NCI-H1417 treated with DMSO at 0.1 percent for 48 hours (cell line): ENCODE results near the gene SH3RF2.
"Not testable (repeated sequence)": the region's sequence is repeated elsewhere in the genome, so short reads cannot be mapped to it uniquely, and the experiment has no call there.

ENCODE experiments used
- DNase-seq: peaks from one replicate; lab custom pipeline; 2025; lab: John Stamatoyannopoulos, UW

SH3RF2 gene

GRCh38 chr5:146006470-146007190 is 70.3 kb downstream of the SH3RF2 start:
- no peak for DNase-seq

DNA sequence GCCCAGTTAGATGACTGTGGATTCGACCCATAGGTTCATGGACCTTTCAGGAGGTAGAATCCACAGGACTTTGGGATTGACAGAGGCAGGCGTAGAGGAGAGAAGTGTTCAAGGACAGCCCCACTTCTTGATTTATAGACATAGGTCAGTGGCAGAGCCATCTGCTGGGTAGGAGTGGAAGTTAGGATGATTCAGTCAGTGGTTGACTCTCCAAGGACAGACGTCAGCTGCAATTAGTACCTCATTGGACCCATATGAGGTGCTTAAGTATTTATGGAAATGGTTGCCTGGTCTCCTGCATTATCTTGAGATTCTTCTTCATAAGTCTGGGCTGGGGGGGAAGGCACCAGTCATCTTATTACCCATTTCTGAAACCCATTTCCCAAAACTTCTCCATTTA is 70.9 kb downstream of the SH3RF2 start:
- no peak for DNase-seq

DNA sequence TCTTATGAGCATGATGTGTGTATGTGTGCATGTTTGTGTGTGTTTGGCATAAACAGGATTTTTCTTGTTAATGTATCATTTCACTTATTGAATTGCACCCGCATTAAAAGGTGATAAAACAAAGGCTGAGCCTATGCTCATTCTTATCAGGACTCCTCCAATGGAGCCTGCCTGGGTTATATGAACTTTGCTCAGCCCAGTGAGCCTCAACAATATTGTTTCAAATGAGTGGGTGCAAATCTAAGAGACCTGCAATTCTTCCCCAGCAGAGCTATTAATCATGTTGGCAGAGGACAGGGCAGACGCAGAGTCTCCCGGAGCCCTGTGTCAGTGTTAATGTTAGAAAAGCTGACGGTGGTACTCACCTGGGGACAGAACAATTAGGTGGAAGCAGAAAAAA is 71.6 kb downstream of the SH3RF2 start:
- no peak for DNase-seq

DNA sequence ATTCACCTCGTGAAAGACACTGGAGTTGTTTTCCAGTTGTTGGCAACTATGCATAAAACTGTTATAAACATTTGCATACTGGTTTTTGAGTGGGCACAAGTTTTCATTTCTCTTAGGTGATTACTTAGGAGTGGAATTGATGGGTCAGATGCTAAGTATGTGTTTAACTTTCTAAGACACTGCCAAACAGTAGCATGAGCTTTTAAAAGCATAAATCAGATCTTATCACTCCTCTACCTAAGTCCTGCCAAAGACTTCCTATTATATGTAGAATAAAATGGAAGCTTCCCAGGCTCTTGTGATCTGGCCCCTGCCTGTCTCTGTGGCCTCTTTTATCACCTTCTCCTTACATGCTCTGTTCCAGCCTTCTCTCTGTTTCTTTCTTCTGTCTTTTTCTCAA is 72.6 kb downstream of the SH3RF2 start:
- no peak for DNase-seq

- not testable (repeated sequence) for DNase-seq
Measured at GRCh38 chr5:146010447-146010846, 74.1 kb downstream of the SH3RF2 start.

- no peak for DNase-seq
Measured at GRCh38 chr5:146013761-146014160, 77.4 kb downstream of the SH3RF2 start.

GRCh38 chr5:146015001-146015400 is 78.6 kb downstream of the SH3RF2 start:
- DNase-seq, result no peak

DNA sequence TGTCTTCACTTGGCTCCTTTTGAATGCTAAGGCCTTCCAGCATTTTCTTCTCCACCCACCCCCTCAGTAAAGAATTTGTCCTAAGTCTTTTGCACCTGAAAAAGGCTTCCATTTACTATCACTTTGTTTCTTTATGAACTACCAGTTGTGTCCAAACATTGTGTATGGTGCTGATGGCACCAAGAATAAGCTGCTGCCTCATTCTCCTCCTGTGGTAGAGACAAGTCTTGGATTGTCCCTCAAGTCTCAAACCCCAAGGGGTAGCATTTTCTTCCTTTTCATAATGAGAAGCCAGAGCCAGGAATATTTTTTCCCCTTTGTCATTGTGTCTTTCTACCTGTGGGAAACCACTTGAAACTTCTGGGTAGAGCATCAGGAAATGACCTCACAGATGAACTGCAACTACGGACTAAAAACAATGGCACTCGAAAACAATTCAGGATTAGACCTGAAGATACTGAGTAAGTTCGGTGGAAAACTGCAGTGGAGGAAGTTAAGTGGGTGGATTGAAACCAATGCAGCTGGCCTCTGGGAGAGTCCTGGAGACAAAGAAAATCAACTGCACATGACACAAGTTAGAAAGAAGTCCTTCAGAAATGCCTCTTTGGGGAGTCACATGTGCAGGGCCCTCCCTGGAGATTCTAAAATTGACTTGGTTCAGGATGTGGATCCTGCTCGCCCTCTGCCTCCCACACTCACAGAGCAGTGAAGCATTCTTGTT is 80.5 kb downstream of the SH3RF2 start:
- no peak for DNase-seq

DNA sequence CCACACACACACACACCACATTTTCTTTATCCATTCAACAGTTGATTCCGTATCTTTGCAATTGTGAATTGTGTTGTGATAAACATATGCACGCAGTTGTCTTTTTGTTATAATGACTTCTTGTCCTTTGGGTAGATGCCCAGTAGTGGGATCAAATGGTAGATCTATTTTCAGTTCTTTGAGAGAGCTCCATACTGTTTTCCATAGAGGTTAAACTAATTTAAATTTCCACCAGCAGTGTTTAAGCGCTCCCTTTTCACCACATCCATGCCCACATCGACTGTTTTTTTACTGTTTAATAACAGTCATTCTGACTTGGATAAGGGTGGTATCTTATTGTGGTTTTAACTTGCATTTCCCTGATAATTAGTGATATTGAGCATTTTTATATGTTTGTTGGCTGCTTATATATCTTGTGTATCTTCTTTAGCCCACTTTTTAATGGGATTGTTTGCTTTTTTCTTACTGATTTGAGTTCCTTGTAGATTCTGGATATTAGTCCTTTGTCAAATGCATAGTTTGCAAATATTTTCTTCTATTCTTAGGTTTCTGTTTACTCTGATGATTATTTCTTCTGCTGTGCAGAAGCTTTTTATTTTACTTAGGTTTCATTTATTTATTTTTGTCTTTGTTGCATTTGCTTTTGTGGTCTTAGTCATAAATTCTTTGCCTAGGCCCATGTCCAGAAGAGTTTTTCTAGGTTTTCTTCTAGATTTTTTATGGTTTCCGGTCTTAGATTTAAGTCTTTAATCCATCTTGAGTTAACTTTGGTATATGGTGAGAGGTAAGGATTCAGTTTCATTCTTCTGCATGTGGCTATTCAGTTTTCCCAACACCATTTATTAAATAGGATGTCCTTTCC is 82.4 kb downstream of the SH3RF2 start:
- no peak for DNase-seq

GRCh38 chr5:146020100-146020499 is 83.7 kb downstream of the SH3RF2 start:
- no peak for DNase-seq

- DNase-seq, result no peak
Measured at GRCh38 chr5:146024034-146024433, 87.7 kb downstream of the SH3RF2 start.

- DNase-seq, result no peak
Measured at GRCh38 chr5:146025114-146025680, 88.8 kb downstream of the SH3RF2 start.

GRCh38 chr5:146025681-146026080 is 89.3 kb downstream of the SH3RF2 start:
- DNase-seq, result no peak

- no peak for DNase-seq
Measured at GRCh38 chr5:146026307-146027010, 90.1 kb downstream of the SH3RF2 start.

DNA sequence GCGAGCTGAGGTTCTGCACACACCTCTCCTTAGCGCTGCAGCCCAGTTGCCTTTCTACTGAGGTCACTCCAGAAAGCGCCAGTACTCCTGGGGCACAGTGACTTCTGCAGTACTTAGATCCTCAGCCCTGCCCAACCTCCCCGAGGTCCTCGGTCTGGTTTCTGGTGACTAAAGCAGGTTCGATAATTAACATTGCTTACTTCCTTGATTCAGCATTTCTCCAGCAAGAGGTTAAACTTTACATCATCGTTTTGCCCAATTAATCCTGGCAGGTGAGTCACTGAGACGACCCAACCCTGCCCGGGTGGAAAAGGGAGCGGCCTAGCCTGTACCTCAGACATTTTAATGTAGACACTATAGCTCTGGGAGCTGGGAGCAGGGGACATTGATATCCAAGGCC is 91.4 kb downstream of the SH3RF2 start:
- DNase-seq, result no peak

DNA sequence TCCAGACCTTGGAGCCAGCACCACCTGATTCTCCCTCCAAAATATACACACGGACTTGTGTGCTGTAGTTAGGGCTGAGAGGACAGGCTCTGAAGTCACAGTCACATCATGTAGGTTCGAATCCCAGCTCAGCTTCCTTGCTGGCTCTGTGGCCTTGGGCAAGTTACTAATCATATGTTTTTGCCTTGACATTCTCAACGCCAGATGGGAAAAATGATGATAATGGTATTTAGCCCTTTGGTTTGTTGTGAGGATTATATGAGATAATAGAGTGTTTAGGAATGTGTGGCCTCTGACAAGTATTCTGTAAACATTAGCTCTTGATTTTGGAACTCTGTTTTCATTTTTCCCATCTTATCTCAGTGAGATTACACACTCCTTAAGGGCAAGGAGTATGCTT is 96.5 kb downstream of the SH3RF2 start:
- DNase-seq, result no peak

- DNase-seq, result no peak
Measured at GRCh38 chr5:146034127-146034526, 97.7 kb downstream of the SH3RF2 start.

DNA sequence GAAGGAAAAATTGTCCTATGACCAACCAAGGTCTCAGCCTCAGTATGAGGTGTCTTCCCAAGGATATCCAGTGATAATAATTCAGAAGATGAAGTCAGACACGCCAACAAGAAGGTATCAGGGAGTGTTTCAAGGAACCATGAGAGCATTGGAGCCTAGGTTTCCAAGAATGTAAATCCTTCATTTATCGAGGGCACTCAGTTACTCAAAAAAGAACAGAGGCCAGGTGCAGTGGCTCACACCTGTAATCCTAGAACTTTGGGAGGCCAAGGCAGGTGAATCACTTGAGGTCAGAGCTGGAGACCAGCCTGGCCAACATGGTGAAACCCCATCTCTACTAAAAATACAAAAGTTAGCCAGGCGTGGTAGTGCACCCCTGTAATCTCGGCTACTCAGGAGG is 98.2 kb downstream of the SH3RF2 start:
- DNase-seq, result no peak

DNA sequence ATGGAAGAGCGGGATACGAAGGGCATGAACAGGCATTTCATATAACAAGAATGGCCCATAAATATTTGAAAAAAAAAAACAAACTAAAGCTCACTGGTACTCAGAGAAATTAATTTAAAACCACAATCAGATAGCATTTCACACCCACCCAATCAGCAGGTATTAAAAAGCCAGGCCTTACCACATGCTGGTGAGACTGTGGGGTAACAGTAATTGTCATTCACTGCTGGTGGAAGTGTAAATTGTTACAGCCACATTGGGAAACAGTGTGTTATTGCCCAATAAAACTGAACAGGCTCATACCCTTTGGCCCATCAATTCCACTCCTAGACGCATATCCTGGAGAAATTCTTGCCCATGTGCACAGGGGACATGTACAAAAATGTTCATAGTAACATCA is 103.0 kb downstream of the SH3RF2 start:
- no peak for DNase-seq

DNA sequence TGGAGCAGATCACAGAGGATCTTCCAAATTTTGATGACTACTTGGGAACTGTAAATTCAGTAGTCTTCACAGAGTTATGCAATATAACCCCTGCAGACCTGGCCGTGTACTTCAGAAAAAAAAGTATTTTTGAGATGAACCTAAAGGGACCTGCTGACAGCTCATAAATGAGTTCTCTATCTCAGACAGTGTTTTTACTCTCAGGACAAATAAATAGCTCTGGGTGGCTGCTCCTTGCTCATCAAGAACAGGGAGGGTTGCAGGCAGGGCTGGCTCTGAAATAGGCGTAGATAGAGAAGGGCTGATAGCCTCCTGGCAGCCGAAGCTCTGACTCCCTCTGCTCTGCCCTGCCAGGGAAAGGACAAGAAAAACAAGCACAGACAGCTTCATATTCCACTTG is 104.1 kb downstream of the SH3RF2 start:
- DNase-seq, result no peak

DNA sequence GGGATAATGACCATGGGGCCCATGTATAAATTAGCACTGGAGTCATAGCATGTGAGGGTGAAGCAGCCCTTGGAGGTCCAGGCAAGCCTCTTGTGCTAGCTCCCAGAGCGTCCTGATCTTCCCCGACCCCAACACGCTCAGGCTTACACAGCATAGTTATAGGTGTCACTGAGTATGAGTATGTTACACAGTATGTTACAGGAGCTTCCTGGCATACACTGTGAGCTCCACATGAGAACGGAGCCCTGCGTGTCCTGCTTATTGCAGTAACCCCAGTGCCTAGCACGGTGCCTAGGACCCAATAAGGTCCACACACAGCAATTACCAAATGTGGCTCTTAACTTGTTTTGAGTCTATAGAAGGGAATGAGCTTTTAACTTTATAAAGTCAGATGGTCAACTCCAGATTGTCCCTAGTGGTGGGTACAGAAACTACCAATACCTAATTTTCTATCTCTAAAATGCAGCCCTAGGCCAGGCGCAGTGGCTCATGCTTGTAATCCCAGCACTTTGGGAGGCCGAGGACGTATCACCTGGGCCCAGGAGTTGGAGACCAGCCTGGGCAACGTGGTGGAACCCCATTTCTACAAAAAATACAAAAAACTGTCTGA is 104.9 kb downstream of the SH3RF2 start:
- no peak for DNase-seq
